Fibroblast of lung (primary cell): Measurements from ENCODE around the gene AP2A2.

Source experiments
- CTCF ChIP-seq, 2 donors: IDR thresholded peaks in 1 of 2; conservative IDR thresholded peaks in 1 of 2; 1 replicate in 1 of 2; 2 replicates in 1 of 2; pipeline ENCODE4 v1.5.1; 2011 to 2012; ENCODE audit warnings: low read length in 2 of 2, control low read depth in 1 of 2, inconsistent platforms in 1 of 2, low read depth in 1 of 2, mild to moderate bottlenecking in 1 of 2
- EZH2 ChIP-seq: IDR thresholded peaks from 2 replicates; pipeline ENCODE4 v1.5.1; 2012; ENCODE audit warnings: low read length, control low read depth, mild to moderate bottlenecking; ENCODE audit errors: missing control alignments

DNA sequence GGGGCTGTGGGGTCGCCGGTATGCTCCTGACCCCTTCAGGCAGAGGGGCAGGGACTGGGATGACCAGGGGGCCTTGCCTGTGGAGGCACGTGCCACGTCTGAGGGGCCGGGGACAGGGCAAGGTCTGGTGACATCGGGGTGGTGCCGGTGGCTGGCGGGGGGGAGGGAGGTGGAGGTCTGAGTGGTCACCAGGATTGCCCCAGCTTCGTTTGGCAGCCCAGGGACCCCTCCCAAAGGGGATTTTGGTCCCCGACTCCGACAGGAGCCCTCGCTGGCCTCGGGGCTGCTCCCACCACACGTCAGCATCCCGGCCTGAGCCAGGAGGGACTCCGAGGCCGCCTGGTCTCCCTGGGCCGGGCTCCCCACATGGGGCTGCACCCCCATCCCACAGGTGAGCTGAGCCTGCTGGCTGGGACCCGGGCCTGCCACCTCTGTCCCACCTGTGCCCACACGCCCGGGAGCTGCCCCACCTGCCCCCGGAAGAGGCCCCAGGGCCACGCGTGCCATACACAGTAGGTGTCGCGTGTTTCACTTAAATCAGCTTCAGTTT is 111.9 kb downstream of the AP2A2 start:
- TF ChIP-seq CTCF (conservative IDR thresholded peaks at IDR 0.05 in 1 of 2, IDR thresholded peaks at IDR 0.05 in 1 of 2; ENCODE audit: low read depth in 1 of 2, low read length in 2 of 2) (no peak), EZH2 (no peak)
